ENCODE measurements around the gene GSG1L.
A peak's percentile ranks its signal among the peaks of the same experiment; 100 is the strongest.
"Not testable (repeated sequence)": the region's sequence is repeated elsewhere in the genome, so short reads cannot be mapped to it uniquely, and the experiment has no call there.

The GSG1L gene

GRCh38 chr16:27883576-27883975, 179.9 kb downstream of the GSG1L start:
- no peak for DNase-seq

DNA sequence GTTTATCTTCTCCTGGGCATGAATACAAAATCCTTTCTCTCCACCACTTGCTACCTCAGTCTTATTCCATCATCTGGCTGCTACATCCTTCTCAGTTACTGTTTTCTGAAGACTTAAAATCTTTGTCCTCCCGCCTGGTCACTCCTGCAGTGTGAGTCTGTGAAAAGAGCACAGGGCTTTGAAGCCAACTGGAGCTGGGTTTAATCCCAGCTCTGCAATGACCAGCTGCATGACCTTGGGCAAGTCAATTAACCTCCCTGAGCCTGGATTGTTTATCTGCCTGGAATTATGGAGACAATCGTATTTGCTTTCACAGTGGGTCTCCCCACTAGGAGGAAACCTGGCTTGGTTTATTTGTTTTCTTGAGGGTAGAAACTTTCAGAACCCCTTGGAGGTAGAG, 183.2 kb downstream of the GSG1L start:
- no peak for DNase-seq

- DNase-seq: no peak
These were observed 183.8 kb downstream of the GSG1L start for GRCh38 chr16:27879601-27880247.

GRCh38 chr16:27872627-27873026, 190.9 kb downstream of the GSG1L start:
- not testable (repeated sequence) for DNase-seq

DNA sequence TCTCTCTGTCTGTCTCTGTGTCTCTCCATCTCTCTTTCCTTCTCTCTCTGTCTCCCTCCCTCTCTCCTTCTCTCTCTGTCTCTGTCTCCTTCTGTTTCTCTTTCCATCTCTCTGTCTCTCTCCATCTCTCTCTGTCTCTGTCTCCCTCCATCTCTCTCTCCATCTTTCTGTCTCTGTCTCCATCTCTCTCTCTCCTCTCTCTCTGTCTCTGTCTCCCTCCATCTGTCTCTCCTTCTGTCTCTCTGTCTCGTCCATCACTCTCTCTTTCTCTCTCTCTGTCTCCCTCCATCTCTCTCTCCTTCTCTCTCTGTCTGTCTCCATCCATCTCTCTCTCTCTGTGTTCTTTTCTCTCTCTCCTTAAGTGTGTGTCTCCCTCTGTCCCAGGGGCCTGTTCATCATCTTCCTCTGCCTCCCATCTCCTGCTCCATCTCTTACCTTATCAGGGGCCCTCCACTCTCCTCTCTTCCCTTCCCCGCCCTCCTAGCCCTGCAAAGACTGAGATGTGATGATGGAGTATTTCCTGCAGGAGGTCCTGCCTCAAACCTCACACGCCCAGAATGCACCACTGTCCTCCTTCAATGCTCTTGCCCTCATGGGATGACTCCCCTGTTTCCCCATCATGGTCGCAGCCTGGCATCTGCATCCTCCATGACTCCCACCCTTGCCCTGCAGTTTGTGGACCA, 193.3 kb downstream of the GSG1L start:
- no peak for DNase-seq

- no peak for DNase-seq
These were observed 194.1 kb downstream of the GSG1L start for GRCh38 chr16:27869411-27869810.

GRCh38 chr16:27868180-27868579, 195.3 kb downstream of the GSG1L start:
- no peak for DNase-seq

GRCh38 chr16:27867122-27868110, 196.1 kb downstream of the GSG1L start:
- peak; percentile 15 for DNase-seq

DNA sequence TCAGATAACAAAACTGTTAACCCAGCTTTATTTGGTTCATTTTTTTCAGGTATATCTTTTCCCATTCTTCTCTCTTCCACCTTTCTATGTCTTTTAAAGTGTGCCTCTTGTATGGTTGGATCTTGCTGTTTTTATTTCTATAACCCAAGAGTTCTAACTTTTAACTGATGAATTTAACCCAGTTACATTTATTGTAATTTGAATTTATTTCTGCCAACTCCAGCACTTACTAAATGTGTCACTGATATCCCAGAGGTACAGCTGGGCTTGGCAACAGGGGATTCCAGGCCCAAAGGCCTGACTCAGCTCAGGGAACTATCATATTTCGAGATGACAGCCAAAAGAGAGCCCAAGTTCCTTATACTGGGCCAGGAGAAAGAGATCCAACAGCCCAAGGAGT, 200.1 kb downstream of the GSG1L start:
- DNase-seq: no peak

- DNase-seq: no peak
These were observed 200.6 kb downstream of the GSG1L start for GRCh38 chr16:27862953-27863352.

DNA sequence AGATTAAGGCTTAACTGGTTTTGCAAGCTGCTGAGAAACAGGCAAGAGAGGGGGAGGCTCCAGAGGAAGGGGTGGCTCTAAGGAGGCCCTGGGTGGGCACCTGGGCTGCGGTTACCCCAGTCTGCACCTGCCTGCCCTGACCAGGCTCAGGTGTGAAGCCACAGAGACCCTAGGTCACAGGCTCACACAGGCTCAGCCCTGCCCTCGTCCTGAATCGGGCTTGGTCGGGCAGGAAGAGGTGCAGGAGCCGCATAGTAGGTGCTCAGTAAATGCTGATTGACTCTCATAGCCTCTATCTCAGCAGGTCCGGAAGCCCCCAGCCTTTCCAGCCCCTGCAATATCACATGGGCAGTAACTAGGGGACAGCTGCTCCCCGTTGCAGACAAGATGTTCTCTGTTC, 203.4 kb downstream of the GSG1L start:
- no peak for DNase-seq

DNA sequence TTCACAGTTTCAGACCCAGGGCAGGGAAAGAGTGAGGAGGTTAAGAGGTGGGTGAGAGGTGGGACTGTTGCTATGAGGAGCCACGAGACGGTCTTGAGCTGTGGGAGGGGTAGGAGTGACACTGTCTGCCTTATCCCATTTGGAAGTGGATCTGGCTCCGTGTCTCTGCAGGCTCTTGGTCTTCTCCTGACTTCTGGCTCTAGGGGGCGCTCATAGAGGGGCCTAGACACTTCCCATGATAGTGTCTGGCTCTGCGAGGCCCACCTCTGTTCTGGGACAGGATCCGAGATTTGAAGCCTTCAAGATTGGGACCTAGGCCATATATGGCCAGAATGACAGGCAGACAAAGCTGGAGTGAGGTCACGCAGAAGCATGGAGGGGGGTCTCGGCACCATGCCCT, 204.5 kb downstream of the GSG1L start:
- no peak for DNase-seq

DNA sequence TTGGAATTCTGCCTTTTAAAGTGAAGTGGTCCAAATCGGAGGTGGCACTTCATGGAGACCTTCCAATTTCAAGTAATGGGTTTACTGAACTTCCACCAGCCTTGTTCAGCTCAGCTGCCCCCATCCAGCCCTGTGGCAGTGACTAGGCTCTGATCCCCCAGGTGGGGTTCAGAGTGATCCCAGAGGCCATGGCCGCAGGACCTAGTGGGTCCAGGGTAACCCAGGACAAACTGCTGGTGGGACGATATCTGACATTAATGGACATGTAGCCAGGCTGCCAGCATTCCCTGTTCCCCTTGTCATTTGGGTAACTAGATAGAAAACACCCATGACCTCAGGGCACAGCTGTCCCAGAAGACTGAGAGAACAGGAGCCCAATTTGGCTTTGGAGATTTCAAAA, 209.9 kb downstream of the GSG1L start:
- DNase-seq: no peak

- no peak for DNase-seq
These were observed 210.4 kb downstream of the GSG1L start for GRCh38 chr16:27853101-27853500.

GRCh38 chr16:27852681-27853080, 210.8 kb downstream of the GSG1L start:
- no peak for DNase-seq

- no peak for DNase-seq
These were observed 211.4 kb downstream of the GSG1L start for GRCh38 chr16:27852116-27852515.

- no peak for DNase-seq
These were observed 211.9 kb downstream of the GSG1L start for GRCh38 chr16:27851586-27851985.

DNA sequence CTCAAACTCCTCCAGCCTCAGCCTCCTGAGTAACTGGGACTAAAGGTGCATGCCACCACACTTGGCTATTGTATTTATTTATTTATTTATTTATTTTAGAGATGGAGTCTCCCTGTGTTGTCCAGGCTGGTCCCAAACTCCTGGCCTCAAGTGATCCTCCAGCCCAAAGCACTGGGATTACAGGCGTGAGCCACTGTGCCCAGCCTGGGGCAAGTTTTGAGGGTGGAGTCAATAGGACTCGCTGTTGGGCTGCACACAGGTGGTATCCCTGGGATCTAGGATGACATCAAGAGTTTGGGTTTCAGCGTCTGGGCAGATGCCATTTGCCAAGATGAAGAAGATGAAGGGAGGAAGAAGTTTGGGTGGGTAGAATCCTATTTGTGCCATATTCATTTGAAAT, 213.9 kb downstream of the GSG1L start:
- DNase-seq: no peak

- no peak for DNase-seq
These were observed 216.4 kb downstream of the GSG1L start for GRCh38 chr16:27847030-27847550.

GRCh38 chr16:27844826-27845225, 218.7 kb downstream of the GSG1L start:
- DNase-seq: no peak

- DNase-seq: no peak
These were observed 219.7 kb downstream of the GSG1L start for GRCh38 chr16:27843800-27844199.

GRCh38 chr16:27841911-27842310, 221.6 kb downstream of the GSG1L start:
- no peak for DNase-seq

DNA sequence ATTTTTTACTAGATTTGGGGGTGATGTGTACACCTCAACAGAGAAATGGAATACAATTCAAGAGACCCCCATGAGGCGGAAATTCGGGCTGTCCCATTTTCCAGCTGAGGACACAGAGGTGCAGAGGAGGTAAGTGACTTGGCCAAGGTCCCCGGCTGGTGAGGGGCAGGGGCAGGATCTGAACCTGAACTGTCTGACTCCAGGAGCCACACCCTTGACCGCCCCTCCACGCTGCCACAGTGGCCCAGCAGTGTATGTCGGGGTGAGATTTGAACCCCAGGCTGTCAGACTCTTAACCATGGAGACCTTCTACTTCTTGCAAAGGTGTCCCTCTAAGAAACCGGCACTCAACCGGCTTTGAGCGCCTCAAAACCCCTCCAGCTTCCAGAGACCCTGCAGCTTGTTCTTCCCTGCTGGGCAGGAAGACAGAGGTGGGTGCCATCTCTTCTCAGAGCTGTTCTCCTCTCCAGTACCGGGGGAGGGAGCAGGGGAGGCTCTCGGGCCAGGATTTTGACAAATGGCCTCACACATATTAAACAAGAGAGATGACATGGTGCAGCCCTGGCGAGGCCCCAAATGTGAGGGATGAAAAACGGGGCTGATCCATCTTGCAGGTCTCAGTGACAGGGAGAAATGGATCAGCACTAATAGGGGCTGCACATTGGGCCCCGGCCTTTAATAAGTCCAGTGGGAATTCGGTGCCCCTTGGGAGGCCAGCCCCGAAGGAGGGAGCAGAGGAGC, 222.3 kb downstream of the GSG1L start:
- no peak for DNase-seq

All from activated CD4-positive, alpha-beta T cell treated with anti-CD3 and anti-CD28 coated beads for 1 hour (primary cell).